Muscle of arm (tissue), 12 donors: ENCODE measurements around the gene VPS41. TPM values are rescaled to one million over a fixed set of nuclear protein-coding genes. Genes with fewer than 3 reads are reported as not detected.

ENCODE experiments used
- DNase-seq: peaks from one replicate; pipeline ENCODE4 v3.0.0-alpha.2; 2013
- polyA plus RNA-seq, 12 donors: library from polyadenylated mRNA; unstranded; fragments of 120-200 nt; gene quantifications; one replicate each; pipeline ENCODE4 v1.2.1, GENCODE V29; 2013; ENCODE audit not compliant: insufficient read length in 12 of 12

The VPS41 gene
- polyA plus RNA-seq, 12 donors: 27.9 to 49.5 (median 43.3) TPM; not detected in 1

DNA sequence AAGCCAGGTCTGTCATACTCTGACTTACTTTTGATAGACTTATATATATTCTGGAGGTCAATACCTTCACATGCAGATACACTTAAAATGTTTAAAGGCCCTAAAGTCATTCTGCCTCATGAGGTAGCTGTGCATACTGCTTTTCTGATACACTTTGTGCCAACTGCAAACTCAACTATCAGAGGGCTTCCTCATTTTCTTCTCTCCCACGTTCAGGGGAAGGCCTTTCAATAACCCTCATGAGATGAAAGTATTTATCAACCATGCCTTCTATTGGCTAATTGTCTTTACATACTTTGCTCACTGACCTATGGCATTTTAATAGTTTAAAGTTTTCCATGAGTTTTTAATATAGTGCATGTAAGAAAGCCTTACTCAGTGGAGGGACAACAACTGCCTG lies 165.1 kb downstream of the VPS41 start:
- DNase-seq: no peak

DNA sequence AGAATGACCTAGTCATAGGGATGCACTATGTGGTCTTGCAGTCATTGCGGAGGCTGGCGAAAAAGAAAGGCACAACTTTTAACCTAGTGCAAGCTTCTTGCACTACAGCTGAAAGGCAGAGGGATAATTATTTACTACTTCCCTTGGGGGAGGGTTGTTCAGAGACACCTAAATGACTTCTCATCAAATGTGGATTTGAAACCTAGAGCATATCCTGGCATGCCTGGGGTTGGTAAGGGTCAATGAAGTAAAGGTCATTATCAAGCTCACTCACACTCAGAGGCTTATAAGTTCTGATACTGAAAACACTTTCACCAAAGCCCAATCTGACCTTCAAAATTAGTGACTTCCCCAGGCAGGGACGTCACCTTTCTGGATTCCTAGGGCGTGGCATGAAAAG lies 168.9 kb downstream of the VPS41 start:
- no peak for DNase-seq

DNA sequence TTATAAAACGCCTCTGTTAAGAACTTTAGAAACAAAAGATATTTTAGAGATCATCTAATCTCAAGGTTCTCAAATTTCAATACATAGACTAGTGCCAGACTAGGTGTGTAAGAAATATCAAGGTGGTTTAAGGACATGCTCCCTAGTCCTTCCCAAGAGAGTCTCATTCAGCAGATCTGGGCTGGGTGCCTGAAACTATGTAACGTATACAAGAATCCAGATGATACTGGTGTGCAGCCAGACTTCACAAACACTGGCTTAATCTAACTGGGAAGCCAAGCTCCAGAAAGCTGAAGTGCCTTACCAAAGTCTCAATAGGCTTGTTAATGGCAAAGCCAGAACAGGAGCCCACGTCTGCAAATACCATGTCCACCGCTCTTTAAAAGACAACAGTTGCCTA lies 172.9 kb downstream of the VPS41 start:
- DNase-seq: peak; percentile 58

DNA sequence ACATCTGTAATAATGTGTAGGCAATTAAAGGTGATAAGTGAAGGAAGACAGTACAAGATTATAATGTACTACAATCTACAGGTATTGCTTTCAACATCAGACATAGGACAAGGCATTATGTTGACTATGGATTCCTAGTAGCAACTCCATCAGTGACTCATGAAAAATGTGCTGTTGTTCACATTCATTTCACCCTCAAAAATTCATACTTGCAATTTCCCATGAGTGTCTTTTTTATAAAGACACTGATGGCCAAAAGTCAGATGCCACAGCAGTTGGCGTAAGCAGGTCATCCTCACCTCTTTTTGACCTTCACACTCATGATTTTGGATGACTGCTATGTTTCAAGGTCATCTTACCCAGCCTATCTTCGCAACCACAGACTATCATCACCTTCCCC lies 177.8 kb downstream of the VPS41 start:
- DNase-seq: no peak

DNA sequence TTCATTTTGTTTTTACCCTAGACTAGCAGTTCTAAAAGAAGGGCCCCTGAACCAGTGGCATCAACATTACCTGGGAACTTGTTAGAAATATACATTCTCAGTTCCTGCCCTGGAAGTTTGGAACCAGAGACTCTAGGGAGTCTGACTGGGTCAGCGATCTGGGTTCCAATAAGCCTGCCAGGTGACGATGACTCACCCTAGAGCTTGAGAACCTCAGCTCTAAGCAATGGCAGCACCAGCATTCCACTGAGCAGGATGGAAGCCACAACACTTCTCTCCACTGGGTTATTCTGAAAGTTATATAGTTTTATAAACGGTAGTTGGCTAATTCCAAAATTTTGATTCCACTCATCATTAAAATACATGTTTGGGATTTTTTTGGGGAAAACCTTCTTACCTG lies 180.8 kb downstream of the VPS41 start:
- no peak for DNase-seq

DNA sequence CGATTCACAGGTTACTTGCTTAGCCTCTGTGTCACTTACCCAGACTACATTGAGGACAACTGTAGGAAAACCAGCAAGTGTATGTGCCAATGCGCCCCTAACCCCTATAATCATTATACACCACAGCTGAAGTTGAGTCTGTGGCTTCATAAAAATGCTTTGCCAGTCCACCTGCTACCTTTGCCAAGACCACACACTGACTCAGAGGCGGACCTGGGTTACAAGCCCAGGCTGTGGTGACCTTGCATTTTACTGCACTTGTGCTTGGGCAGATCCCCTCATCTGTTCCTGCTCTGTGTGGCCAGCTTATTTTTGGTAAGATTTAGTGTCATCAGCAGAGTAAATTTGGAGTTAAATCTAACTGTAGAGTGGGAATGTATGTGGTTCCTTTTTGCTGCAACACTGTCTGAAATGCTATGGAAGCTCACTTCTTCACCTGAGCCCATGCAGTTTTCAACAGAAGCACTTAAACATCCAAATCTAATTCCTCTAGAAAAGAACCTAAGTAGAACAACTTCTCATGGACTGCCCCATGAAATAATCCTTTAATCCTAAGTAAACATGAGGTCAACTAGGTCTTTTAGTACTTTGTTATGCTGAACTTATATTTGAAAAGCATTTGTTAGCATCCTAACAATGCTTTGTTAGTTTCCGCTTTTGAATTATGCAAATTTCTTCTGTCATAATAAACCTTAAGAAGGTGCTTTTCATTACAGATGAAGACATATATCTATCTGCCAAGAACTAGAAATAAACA lies 181.6 kb downstream of the VPS41 start:
- no peak for DNase-seq

DNA sequence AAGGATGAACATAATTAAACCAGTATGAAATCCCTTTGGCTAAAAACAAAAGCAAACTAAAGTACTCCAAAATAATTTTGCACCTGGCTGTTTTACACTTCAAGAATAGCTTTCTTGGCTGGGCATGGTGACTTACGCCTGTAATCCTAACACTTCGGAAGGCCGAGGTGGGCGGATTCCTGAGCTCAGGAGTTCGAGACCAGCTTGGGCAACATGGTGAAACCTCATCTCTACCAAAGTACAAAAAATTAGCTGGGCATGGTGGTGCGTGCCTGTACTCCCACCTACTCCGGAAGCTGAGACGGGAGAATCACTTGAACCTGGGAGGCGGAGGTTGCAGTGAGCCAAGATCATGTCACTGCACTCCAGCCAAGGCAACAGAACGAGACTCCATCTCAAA lies 185.7 kb downstream of the VPS41 start:
- DNase-seq: no peak

DNA sequence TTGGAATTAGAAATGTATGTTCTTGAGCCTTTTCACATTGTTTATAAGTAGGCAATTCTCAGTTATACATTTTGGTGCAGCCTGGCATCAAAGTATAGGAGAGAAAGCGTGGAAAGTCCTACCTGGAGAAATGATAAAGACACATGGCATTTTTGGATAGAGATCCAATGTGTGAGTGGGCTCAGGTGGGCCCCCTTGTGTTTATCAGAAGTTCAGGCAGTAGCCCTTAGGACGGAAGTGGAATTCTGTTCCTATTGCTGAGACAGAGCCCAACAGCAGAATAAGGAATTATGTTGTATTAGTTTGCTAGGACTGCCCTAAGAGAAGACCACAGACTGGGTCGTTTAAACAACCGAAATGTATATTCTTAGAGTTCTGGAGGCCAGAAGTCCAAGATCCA lies 192.6 kb downstream of the VPS41 start:
- DNase-seq: no peak

DNA sequence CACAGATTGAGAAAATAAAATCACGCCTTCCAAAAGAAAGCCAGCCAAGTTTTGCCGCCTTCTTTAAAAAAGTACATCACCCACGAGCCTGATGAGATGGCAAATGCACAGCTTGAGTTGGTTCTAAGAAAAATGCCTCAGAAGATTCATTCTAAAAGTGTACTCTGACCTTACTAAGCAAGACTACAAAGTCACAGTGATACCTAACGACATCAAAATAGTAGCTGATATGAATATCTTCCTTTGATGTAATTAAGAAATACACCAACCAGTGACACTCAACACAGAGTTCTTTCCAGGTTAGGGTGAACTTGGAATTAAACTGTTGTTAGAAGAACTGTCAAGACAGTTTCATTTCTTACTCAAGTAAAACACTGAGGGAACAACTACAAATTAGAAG lies 199.9 kb downstream of the VPS41 start:
- no peak for DNase-seq

DNA sequence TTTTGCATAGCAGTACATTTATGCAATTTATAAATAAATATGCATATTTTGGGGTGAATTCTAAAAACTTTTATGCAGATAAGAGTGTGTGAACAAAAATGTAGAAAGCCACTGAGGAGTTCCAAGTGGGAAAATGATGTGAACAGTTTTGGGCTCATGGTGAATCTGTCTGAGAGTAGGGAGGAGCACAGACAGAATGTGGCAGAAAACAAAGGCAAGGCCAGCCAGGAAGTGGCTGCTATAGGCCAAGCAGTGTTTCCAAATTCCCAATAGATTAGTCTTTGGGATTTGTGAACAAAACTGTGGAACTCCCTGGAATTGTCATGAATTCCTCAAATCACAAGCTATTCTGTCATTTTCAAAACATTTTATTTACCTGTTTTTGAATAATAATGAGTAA lies 204.2 kb downstream of the VPS41 start:
- no peak for DNase-seq

DNA sequence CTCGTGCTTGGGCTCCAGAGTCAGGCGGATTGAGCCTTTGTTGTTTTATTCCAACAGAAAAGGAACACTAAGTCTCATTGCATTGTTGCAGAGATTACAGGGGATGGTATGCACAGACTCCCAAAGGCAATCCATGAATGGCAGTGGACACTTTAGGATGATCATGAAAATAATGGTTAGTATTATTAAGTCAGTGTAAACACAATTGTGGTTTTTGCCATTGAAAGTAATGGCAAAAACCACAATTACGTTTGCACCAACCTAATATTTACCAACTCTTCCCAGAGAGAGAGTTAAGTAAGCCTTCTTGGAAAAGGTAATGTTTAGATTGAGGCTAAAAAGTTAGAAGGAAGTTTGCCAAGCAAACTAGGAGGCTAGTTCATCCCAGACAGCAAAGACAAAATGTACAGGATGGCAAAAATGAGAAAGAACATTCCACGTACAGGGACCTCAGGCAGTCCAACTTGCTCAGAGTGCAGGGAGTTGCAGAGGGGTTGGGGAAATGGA lies 204.9 kb downstream of the VPS41 start:
- no peak for DNase-seq

DNA sequence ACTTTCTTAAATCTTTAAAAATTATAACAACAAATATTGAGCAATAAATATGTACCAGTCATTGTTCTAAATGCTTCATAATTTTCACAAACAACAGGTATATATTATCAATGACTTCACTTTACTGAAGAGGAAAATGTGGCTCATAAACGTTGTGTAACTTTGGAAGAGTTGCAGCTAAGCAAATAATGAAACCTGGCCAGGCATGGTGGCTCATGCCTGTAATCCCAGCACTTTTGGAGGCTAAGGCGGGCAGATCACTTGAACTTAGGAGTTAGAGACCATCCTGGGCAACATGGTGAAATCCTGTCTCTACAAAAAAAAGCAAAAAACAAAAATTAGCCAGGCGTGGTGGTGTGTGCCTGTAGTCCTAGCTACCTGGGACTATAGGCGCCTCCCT lies 205.9 kb downstream of the VPS41 start:
- DNase-seq: no peak

DNA sequence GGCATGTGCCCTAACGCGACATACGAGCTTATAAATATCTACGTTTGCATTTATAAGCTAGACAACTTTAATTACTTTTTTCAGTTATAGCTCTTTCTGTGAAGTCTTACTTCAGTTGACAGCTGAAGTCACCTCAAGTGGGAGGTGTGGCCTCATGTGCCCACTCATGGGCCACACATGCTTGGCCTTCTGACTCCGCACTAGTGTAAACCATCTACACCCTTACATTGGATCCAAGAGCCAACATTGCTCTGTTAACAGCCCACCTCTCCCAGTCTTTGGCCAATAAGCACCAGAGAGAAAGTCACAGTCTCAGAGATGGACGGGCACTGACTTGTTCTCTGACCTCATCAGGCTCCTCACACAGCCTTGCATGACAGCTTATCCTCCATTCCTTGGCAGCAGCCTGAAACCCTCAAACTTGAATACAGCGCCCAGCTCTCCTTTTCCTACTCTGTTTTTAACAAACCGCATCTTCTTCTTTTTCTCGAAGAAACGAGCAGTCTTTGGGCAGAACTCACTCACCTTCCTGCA lies 206.9 kb downstream of the VPS41 start:
- DNase-seq: no peak

DNA sequence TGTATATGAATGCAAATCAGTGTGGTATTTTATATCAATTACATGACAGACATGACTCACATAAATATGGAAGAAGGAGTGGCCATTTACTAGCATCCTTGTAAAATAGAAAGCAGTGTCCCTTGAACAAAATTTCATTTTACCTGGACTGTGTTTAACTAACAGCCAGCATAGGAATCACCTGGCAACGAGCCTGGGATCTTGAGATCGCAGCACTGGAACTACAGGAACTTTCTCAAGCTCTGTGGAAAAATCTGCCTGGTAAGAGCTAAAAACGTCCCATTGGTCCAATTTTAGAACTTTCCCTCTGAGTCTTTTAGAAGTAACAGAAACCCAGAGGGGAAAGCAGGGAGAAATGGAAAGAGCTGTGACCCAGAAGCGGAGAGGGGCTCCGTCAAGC lies 208.9 kb downstream of the VPS41 start:
- peak; percentile 11 for DNase-seq

DNA sequence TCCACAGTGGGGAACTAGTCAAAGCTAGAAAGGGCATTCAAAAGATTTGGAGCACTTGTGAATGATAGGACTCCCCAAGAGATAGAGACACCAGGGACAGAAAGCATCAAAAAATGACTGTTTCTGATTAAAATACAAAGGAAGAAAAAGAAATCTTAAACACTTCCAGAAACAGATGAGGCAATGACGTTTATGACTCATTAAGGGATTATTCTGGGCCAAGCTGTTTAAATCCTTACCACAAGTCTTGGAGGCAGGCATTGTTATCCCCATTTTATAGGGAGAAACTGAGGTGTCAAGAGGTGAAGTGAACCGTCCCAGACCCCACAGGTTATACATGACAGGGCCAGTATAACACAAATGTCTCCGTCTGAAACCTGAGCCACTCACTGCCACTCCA lies 209.5 kb downstream of the VPS41 start:
- DNase-seq: no peak

DNA sequence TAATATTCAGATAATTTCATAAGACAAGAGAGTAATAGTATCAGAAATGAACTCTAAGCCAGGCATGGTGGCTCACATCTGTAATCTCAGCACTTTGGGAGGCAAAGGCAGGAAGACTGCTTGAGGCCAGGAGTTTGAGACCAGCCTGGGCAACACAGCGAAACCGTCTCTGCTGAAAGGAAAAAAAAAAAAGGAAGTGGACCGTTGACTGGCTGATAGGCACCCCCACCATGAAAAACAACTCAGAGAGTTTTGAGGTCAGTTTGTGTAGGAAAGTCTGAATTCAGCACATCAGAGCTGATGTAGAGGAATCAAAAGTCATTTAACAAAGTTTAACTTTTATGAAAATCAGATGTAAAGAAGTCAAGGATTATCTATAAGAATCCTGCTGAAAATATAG lies 214.7 kb downstream of the VPS41 start:
- no peak for DNase-seq

DNA sequence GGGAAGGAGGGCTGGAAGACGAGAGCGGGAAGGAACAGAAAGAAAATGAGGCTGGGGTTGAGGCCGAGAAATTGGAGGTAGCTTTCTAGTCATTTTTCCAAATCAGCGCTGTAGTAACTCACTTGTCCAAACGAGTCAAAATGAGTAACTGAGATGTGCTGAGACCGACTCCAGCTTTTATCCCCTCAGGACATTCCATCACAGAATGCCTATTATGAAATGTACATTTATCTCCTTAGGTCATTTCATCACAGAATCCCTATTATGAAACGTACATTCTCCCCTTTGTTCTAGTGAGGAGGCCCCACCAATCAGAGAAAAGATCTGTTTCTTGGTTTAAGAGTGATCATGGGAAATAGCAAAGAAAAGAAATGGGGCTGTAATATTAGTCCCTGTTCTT lies 222.1 kb downstream of the VPS41 start:
- DNase-seq: no peak

DNA sequence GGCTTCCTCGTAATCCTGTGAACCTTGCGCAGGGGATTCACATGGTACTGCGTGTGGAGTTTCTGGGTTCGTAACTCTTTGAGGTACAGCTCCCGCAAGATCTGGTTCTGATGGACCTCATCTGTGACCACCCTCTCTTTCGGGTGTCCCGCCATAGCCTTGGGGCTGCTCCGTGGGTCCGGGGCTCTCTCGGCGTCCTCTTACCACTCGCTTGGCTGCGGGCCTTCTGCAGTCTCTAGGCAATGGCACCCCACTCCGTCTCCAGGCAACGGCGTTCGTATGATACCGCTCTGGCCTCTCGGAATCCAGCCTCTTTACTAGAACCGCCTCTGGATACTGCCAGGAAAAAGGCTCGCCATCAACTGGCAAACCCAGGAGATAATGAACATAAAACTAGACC lies 223.1 kb downstream of the VPS41 start:
- no peak for DNase-seq

DNA sequence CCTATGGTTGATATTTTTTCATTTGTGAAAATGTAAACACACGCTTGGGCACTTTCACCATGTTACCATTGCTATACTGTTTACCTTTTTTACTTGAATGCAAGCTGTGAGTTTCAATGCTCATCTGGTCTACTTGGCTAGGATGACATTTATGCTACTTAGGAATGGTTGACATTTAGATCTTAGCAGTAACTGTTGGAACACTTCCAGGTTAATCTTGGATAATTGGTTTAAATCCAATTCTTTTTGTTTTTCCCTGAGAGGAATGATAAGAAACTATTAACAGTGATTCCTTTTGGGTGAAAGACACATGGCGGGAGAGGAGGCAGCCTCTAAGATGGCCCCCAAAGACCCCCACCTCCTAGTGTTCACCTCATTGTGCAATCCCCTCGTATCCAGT lies 226.4 kb downstream of the VPS41 start:
- no peak for DNase-seq

DNA sequence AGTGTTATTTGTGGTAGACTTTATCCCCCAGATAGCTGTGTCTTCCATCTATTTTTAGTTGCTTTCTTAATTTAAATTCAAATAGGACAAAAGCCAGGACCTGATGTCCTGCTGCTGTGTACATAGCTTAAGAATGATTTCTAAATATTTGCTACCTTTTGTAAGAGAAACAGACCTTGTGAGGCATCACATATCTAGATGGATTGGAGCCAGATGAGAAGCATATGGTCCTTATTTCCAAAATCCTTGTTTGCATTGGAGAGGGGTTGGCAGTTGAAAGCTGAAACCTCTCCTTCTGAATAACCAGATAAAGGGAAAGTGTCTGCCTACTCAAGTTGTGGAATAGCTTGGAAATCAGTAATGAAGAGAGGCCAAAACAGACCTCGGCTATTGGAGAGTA lies 227.1 kb downstream of the VPS41 start:
- no peak for DNase-seq

DNA sequence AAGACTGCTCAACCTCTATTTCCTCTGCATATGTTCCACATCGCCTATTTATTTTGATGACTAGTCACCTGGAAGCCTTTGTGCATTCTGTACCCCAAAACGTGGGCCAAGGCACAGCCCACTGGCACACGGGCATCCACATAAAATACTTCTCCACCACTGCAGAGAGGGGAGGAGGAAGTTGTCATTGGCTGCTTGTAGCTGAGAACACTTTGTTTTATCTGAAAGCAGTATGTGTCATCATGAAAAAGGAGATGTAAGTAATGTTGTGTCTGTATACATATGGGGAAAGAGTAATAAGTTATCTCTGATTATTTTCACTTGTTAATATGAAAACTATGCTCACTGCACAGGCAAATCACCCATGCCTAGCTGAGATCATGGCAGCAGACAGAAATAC lies 229.6 kb downstream of the VPS41 start:
- DNase-seq: no peak

DNA sequence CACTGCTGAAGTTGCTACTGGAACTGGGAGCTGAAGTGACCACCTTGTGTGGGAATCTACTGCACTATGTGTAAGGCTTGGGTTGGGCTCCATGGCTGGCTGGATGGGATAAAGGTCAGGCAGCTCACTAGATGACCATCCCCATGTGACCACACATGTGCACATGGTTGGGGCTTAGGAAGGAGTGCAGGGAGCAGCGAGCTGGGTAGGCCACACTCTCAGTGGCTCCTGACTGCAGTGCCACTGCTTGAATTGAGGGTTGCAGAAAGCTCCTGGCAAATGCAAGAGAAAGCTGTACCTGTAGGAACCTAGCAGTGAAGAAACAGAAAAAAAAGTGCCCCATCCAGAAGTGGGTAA lies 230.3 kb downstream of the VPS41 start:
- no peak for DNase-seq

DNA sequence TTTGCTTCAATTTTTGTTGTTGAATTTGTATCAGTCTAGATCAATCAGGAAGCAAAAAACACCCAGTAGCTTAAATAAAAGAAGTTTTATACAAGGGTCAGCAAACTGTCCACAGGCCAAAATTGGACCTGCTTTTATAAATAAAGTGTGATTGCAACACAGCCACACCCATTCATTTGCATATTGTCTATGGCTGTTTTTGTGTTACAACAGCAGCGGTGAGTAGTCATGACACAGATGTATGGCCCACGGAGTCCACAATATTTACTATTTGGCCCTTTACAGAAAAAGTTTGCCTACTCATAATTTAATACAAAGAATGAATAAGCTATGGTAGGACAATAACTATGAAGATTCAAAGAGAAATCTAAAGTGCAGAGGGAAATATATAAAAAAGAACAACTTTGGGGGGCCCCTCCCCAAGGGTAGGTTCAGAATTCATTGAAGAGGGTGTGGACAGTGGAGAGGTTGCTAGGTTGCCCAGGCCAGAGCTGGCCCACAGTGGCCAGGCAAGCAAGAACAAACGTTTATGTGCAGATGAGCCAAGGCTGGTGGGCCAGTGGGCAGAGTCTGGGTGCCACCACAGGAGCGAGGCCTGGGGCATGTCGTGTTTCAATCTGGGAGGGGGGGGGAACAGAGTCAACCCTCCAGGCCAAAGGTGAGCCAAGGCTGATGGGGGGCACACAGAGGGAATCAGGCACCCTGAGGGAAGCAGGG lies 230.9 kb downstream of the VPS41 start:
- DNase-seq: no peak
